Parietal lobe (tissue), 1 donor: ENCODE results near the gene DPT. TPM values are rescaled to one million over a fixed set of nuclear protein-coding genes. Genes with fewer than 3 reads are reported as not detected.

Source experiments
- total RNA-seq: library from RNA; depleted of rRNA; stranded (reverse); fragments of >200 nt; gene quantifications from one replicate; pipeline ENCODE4 v1.2.3, GENCODE V29; 2014

DPT gene
- total RNA-seq = not detected

DNA sequence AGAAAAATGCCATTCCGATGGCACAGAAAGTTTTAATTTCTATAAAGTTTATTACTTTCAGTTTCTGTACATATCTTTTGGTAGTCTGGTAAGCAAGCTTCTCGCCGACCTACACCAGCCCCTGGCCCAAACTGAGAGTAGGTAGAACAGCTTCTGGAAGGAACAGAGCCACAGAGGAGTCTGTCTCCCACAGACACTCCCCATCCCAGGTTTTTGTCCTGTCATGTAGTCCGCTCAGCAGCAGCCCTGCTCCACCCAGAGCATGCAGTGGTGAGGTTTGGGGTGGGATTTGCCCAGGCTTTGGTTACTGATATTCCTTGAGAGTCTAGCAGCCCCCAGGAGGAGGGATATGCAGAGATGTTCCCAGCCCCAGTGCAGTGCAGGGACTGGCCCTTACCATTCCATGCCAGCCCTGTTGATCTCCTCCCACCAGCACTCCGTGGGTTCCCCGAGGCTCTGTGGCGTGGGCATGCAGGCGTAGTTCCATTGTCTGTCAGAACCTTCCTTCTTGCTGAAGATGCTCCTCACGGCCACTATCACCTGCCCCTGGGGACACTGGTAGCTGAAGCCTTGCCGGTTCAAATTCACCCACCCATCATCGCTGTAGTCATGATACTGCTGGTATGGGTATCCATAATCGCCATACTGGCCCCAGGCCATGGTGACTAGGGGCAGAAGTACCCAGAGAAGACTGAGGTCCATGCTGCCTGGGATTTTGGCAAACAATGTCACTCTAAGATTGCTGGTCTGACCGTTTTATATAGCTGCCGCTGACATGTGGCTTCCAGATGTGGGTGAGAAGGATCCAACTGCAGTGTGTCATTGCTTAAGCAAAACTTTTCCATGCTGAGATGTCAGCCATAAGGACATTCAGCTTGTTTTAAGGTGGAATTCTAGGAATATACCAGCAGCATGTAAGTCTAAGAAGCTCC is at the start of gene DPT:
Gene DPT, minus strand, starts transcription at position 734 of the 932 bp plus-strand sequence. Its CDS starts 32 bp downstream, at position 702.

Other genes starting within 250 kb of the DPT start
- gene XCL2, start 185.2 kb downstream of the DPT start, total RNA-seq = not detected
- gene XCL1, start 152.6 kb downstream of the DPT start, total RNA-seq = not detected